Measurements from ENCODE around the gene NEUROD4. TPM values are rescaled to one million over a fixed set of nuclear protein-coding genes. Genes with fewer than 3 reads are reported as not detected.

Gene NEUROD4
- total RNA-seq, 3 donors from 2014 or later (not counting 1 experiment from before 2014, with no cell fraction given): not detected

- Mint-ChIP-seq H3K27me3 (ENCODE audit: low read depth in 2 of 2) (peaks cover 6 to 7% of the 10 kb centered on the region in 2 donors), H3K4me3 (no peak overlapping the region), H3K36me3 (no peaks in the 10 kb centered on the region), H3K9me3 (no peaks in the 10 kb centered on the region), H3K4me1 (peaks cover 23 to 29% of the 10 kb centered on the region in 2 donors), H3K27ac (no peak overlapping the region)
- peak; percentile 37 to 91 for DNase-seq
- peak; percentile 97 for TF ChIP-seq CTCF (IDR thresholded peaks at IDR 0.05)
- Histone ChIP-seq H3K27me3 (ENCODE audit: control insufficient read depth, insufficient read depth, low read length) (no peaks in the 10 kb centered on the region), H3K4me1 (ENCODE audit: control insufficient read depth, insufficient read depth, low read length) (peaks cover 8% of the 10 kb centered on the region), H3K36me3 (ENCODE audit: control insufficient read depth, insufficient read depth, low read length) (no peaks in the 10 kb centered on the region), H3K4me3 (ENCODE audit: low read length) (no peak overlapping the region), H3K27ac (ENCODE audit: low read length) (no peak overlapping the region), H3K9me3 (ENCODE audit: control insufficient read depth, insufficient read depth, low read length) (no peaks in the 10 kb centered on the region)
- WGBS (ENCODE audit: insufficient coverage): 36% methylated on average over 12 of the region's 12 CpGs
- peak; percentile 88 to 94 (median 90) for ATAC-seq
- intact Hi-C loops (cut with micrococcal nuclease): loop anchor here (1.0 kb wide), 4 partner anchors 75 to 150 kb away; partner anchors contain the start of gene MUCL1
Measured at GRCh38 chr12:54993181-54993835, 26.5 kb upstream of the NEUROD4 start.

- H3K36me3 ChIP-seq (ENCODE audit: control insufficient read depth, insufficient read depth, low read length): no peaks in the 10 kb centered on the region
- ATAC-seq: no peak
- no peaks in the 10 kb centered on the region for H3K36me3 Mint-ChIP-seq
Measured at GRCh38 chr12:54996205-54996604, 23.6 kb upstream of the NEUROD4 start.

GRCh38 chr12:54997929-54998522 is 21.7 kb upstream of the NEUROD4 start:
- intact Hi-C loops (cut with micrococcal nuclease): no loop called here
- no peaks in the 10 kb centered on the region for H3K27me3 ChIP-seq (ENCODE audit: control insufficient read depth, insufficient read depth, low read length)
- H3K36me3 ChIP-seq (ENCODE audit: control insufficient read depth, insufficient read depth, low read length): no peaks in the 10 kb centered on the region
- H3K4me3 ChIP-seq (ENCODE audit: low read length): no peak overlapping the region
- Mint-ChIP-seq H3K9me3 (no peaks in the 10 kb centered on the region), H3K4me3 (no peak overlapping the region), H3K27ac (no peak overlapping the region), H3K36me3 (no peaks in the 10 kb centered on the region), H3K4me1 (peaks cover 4 to 10% of the 10 kb centered on the region in 2 donors), H3K27me3 (ENCODE audit: low read depth in 2 of 2) (peaks cover 6 to 7% of the 10 kb centered on the region in 2 donors)
- ATAC-seq (no peak), DNase-seq (no peak)
- no peaks in the 10 kb centered on the region for H3K4me1 ChIP-seq (ENCODE audit: control insufficient read depth, insufficient read depth, low read length)
- WGBS (ENCODE audit: insufficient coverage): 79% methylated on average over 4 of the region's 4 CpGs
- H3K9me3 ChIP-seq (ENCODE audit: control insufficient read depth, insufficient read depth, low read length): no peaks in the 10 kb centered on the region
- H3K27ac ChIP-seq (ENCODE audit: low read length): no peak overlapping the region
- no peak for TF ChIP-seq CTCF (IDR thresholded peaks at IDR 0.05)

More at GRCh38 chr12:54996205-54996604, 23.6 kb upstream of the NEUROD4 start:
- no peak for DNase-seq
- no peak for TF ChIP-seq CTCF (IDR thresholded peaks at IDR 0.05)
- no peak overlapping the region for H3K4me3 ChIP-seq (ENCODE audit: low read length)
- H3K4me1 ChIP-seq (ENCODE audit: control insufficient read depth, insufficient read depth, low read length): peaks cover 4% of the 10 kb centered on the region
- Mint-ChIP-seq H3K9me3 (no peaks in the 10 kb centered on the region), H3K27ac (no peak overlapping the region), H3K4me1 (peaks cover 14 to 18% of the 10 kb centered on the region in 2 donors), H3K27me3 (ENCODE audit: low read depth in 2 of 2) (peaks cover 6 to 7% of the 10 kb centered on the region in 2 donors), H3K4me3 (no peak overlapping the region)
- no peak overlapping the region for H3K27ac ChIP-seq (ENCODE audit: low read length)
- intact Hi-C loops (cut with micrococcal nuclease): no loop called here
- WGBS (ENCODE audit: insufficient coverage): 39% methylated on average over 5 of the region's 5 CpGs
- H3K27me3 ChIP-seq (ENCODE audit: control insufficient read depth, insufficient read depth, low read length): no peaks in the 10 kb centered on the region
- H3K9me3 ChIP-seq (ENCODE audit: control insufficient read depth, insufficient read depth, low read length): no peaks in the 10 kb centered on the region
